GM06990 (cell line): ENCODE results near the gene CPN1.

Experiments used
- DNase-seq: peaks from one replicate; pipeline ENCODE4 v3.0.0-alpha.2; 2011; ENCODE audit not compliant: insufficient read length; ENCODE audit errors: extremely low read depth
- H3K27me3 ChIP-seq: replicated peaks from 2 replicates; pipeline ENCODE4 v1.6.0; 2011; ENCODE audit warnings: low read length; ENCODE audit not compliant: control insufficient read depth, insufficient read depth
- H3K36me3 ChIP-seq: 2 replicates; pipeline ENCODE4 v1.5.1; 2011; ENCODE audit warnings: low read length; ENCODE audit not compliant: control insufficient read depth, insufficient read depth
- H3K4me3 ChIP-seq: replicated peaks from 2 replicates; pipeline ENCODE4 v1.5.1; 2011; ENCODE audit warnings: low read depth, mild to moderate bottlenecking, control low read depth, low read length
- CTCF ChIP-seq: IDR thresholded peaks from 2 replicates; pipeline ENCODE4 v1.5.1; 2011; ENCODE audit warnings: low read length, control low read depth, mild to moderate bottlenecking, inconsistent platforms; ENCODE audit not compliant: insufficient read depth, poor library complexity, severe bottlenecking

CPN1 gene

GRCh38 chr10:100009793-100010676 lies 71.6 kb downstream of the CPN1 start, which contains the start of gene DNMBP:
Gene DNMBP, minus strand, starts transcription at chr10:100009947. Its CDS starts 37,823 bp downstream, at chr10:99972124.
- Histone ChIP-seq H3K27me3 (no peaks in the 10 kb centered on the region), H3K36me3 (no peaks in the 10 kb centered on the region), H3K4me3 (peak within 1 kb of the TSS; percentile 99)
- TF ChIP-seq CTCF = peak; percentile 18
- DNase-seq = peak; percentile 91

GRCh38 chr10:100009283-100009792 lies 72.3 kb downstream of the CPN1 start:
- peak overlapping the region; percentile 99 for H3K4me3 ChIP-seq
- no peaks in the 10 kb centered on the region for H3K27me3 ChIP-seq
- peak; percentile 52 for TF ChIP-seq CTCF
- DNase-seq = no peak
- no peaks in the 10 kb centered on the region for H3K36me3 ChIP-seq

GRCh38 chr10:100008708-100009282 lies 72.9 kb downstream of the CPN1 start:
- no peak for TF ChIP-seq CTCF
- no peaks in the 10 kb centered on the region for H3K36me3 ChIP-seq
- no peaks in the 10 kb centered on the region for H3K27me3 ChIP-seq
- peak overlapping the region; percentile 99 for H3K4me3 ChIP-seq
- DNase-seq = no peak

GRCh38 chr10:100008142-100008522 lies 73.5 kb downstream of the CPN1 start:
- H3K27me3 ChIP-seq = no peaks in the 10 kb centered on the region
- no peak for TF ChIP-seq CTCF
- H3K36me3 ChIP-seq = no peaks in the 10 kb centered on the region
- DNase-seq = no peak
- peak overlapping the region; percentile 99 for H3K4me3 ChIP-seq

GRCh38 chr10:100007231-100008141 lies 74.2 kb downstream of the CPN1 start:
- no peak for TF ChIP-seq CTCF
- Histone ChIP-seq H3K27me3 (no peaks in the 10 kb centered on the region), H3K36me3 (no peaks in the 10 kb centered on the region), H3K4me3 (peak overlapping the region; percentile 99)
- DNase-seq = peak; percentile 30
